ENCODE results near the gene CORO2A. TPM values are rescaled to one million over a fixed set of nuclear protein-coding genes. Genes with fewer than 3 reads are reported as not detected.
"Not testable (repeated sequence)": the region's sequence is repeated elsewhere in the genome, so short reads cannot be mapped to it uniquely, and the experiment has no call there.

Gene CORO2A
- total RNA-seq, 2 experiments from 2014 or later = 6.0 to 6.5 TPM

DNA sequence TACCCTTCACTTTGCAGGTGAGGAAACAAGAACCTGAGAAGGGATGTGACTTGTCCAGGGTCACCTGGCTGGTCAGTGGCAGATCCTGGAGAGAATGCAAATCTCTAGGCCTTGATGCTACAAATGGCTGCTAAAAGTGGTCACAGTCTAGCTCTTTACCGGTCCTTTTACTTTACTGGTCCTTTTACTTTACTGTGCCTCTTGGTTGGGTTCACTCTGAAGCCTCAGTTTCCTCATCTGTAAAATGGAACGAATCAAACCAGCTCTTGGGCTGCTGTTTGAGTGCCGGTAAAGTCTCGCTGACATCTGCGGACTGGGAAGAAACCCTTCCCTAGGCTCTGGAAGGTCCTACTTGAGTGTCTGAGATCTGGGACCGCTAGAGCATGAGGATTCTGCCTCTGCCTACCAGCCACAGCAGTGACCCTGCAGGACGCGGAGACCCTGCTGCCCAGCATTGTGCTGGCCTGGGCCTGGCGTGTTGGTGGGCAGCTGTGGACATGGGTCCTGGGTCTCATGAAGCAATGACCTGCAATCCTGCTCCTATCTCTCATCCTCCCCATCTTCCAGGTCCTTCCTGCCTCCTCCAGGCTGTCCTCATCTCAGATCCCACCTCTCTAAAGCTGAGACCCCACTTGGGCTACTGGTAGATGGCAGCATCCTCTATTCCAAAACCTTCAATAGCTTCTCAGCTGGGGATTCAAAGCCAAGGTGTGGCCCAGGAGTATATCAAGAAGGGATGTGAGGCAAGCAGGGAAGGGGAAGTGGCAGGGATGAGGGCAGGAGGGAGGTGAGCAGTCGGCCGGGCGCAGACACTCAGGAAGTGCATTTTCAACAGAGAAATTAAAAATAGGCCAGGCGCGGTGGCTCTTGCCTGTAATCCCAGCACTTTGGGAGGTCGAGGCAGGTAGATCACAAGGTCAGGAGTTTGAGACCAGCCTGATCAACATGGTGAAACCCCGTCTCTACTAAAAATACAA is 13.3 kb downstream of the CORO2A start:
- ChIA-PET POLR2A (no interaction called here), CTCF (interaction anchor here (0.8 to 1.5 kb wide), 2 partner anchors 11 to 13 kb away, joined by 3 read pairs; partner anchors contain the start of gene CORO2A)

- ChIA-PET POLR2A (no interaction called here), CTCF (interaction anchor here (0.9 kb wide), 1 partner anchor 29 kb away, joined by 5 read pairs; no protein-coding TSS in a partner anchor)
Observed at GRCh38 chr9:98176391-98177259, 15.8 kb downstream of the CORO2A start.

DNA sequence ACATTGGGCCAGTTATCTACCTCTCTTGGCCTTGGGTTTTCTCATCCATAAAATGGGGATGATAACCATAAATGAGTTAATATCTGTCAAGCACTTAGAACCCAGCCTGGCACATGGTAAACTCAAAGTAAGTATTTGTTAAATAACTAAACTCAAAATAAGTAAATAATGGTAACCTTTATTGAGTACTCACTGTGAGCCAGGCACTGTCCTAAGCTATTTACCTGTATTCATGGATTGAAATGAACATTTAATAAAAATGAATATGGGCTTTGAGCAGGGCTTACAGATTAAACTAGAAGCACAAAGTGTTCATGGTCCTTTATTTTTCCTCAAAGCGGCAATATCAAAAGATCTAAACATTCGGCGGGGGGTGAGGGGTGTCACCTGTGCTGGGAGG is 16.7 kb downstream of the CORO2A start:
- POLR2A ChIA-PET = no interaction called here
- CTCF ChIA-PET = no interaction called here

DNA sequence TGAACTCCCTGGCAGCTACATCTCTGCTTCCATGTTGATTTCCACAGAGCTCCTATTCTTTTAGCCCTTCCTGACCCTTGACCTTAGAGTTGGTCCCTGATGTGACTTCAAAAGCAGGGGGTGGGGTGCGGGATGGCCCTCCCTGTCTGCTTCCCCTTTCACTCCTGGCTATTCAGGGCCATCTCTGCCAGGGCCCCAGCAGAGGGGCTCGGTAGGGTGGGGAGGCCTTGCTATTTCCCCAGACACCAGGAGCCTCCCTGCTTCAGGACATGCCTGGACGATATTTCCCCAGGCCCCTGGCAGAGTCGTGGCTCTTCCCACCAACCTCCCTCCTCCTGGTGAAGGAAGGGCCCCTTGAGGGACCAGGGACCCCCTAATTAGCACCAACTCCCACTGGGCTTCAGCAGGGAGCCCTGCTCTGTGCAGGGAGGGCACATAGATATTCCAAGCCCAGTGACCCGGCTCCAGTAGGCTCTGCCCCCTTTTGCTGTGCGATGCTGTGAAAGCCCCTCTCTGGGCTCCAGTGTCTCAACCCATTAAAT is 17.3 kb downstream of the CORO2A start:
- POLR2A ChIA-PET = no interaction called here
- CTCF ChIA-PET = no interaction called here

DNA sequence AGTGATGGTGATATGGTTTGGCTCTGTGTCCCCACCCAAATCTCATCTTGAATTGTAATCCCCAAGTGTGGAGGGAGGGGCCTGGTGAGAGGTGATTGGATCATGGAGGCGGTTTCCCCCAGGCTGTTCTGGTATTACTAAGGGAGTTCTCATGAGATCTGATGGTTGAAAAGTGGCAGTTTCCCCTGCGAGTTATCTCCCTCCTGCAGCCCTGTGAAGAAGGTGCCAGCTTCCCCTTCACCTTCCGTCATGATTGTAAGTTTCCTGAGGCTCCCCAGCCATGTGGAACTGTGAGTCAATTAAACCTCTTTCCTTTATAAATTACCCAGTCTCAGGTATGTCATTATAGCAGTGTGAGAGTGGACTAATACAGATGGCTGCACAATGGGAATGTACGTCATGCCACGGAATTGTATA is 17.9 kb downstream of the CORO2A start:
- POLR2A ChIA-PET, CTCF ChIA-PET: not testable (repeated sequence)

DNA sequence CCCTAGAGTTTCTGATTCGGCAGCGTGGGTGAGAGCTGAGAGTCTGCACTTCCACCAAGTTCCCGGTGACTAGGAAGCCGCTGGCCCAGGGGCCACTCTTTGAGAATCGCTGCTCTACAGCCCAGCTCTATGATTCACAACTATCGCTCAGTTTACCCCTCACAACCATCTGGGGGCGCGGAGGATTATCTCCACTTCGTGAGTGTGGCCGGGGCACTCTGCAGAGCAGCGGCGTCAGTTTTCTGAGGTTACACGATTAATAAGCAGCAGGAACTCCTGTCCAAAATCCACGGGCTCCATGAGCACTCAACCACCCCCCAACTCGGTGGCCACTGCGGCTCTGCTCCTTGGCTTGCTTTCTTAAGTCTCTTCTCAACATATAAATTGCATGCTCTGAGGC is 19.3 kb downstream of the CORO2A start:
- POLR2A ChIA-PET = no interaction called here
- CTCF ChIA-PET = no interaction called here

GRCh38 chr9:98172604-98173003 is 19.8 kb downstream of the CORO2A start:
- POLR2A ChIA-PET = no interaction called here

DNA sequence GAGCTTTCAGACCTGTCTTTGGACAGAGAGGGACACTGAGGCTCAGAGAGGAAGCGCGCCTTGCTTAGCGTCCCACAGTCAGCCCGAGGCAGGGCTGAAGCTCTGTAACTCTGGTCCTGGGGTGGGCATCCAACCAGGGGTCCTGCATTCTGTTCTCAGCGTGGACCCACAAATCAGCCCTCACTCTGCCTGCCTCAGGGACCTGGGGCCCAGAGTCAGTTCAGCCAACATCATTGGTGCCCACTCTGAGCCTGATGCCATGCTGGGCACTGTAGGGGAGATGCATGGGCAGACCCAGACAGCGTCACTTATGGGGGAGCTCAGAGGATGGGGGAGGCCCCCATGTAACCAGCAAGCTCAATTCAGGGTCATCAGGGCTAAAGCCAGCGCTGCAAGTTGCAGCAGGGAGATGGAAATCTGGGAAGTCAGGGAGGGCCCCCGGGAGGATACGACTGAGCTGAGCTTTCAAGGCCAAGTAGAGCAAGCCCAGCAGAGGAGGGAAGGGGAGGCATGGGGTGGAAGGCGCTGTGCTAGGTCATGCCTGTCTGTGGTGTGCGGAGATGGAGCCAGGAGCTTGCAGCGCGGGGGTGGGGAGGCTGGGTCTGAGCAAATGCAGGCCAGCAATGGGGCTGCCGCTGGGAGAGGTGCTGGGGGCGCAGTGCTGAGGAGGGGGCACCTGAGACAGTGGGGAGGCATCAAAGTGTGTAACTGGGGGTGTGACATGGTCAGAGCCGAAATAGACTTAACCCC is 21.1 kb downstream of the CORO2A start:
- POLR2A ChIA-PET = no interaction called here
- CTCF ChIA-PET = interaction anchor here (0.6 kb wide), 1 partner anchor 16 kb away, joined by 3 read pairs; no protein-coding TSS in a partner anchor

More at GRCh38 chr9:98172604-98173003, 19.8 kb downstream of the CORO2A start:
- CTCF ChIA-PET = no interaction called here

- ChIA-PET CTCF (no interaction called here), POLR2A (no interaction called here)
Observed at GRCh38 chr9:98168941-98169488, 23.4 kb downstream of the CORO2A start.

GRCh38 chr9:98168153-98168780 is 24.2 kb downstream of the CORO2A start:
- POLR2A ChIA-PET = no interaction called here
- CTCF ChIA-PET = no interaction called here

GRCh38 chr9:98164912-98165311 is 27.5 kb downstream of the CORO2A start:
- ChIA-PET POLR2A (no interaction called here), CTCF (no interaction called here)

DNA sequence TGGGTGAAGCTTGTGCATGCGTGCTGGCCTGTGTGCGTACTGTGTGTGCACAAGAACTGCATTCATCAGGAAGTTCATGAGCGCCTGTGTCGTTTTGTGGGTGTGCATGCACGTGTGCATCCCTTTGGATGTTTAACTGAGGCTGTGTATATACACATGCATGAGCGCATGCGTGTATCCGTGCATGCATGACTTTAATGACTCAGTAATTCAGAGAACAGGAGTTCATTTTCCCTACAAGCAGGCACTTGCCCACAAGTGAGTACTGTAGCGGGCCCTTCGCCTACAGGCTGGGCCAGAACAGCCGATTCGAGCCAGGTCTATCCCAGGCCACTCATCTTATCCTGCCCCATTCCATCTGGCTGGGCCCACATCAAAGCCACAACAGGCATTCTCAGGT is 29.8 kb downstream of the CORO2A start:
- CTCF ChIA-PET = no interaction called here
- POLR2A ChIA-PET = no interaction called here

- CTCF ChIA-PET = no interaction called here
Observed at GRCh38 chr9:98161851-98162250, 30.6 kb downstream of the CORO2A start.

DNA sequence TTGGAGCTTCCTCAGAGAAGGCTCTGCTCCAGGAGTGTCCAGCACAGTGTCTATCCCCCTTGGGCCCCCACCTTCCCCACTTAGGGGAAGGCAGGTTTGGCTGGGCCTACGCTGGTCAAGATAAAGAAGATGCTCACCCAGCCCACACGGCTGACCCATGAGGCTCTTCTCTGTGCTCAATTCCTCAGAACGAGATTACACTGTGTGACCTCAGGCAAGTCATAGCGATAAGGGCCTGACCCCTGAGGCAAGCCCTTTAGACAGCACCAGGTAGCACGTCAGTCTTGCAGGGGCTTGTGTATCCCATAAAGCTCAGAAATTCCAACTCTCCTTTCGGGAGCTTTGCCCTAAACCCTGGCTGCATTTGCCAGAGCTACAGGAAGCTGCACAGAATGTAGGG is 32.6 kb downstream of the CORO2A start:
- CTCF ChIA-PET = interaction anchor here (1.0 to 1.4 kb wide), 2 partner anchors 12 to 42 kb away, joined by 3 read pairs; no protein-coding TSS in a partner anchor
- POLR2A ChIA-PET = no interaction called here

More at GRCh38 chr9:98161851-98162250, 30.6 kb downstream of the CORO2A start:
- POLR2A ChIA-PET = interaction anchor here (0.5 kb wide), 1 partner anchor 55 kb away, joined by 8 read pairs; no protein-coding TSS in a partner anchor

DNA sequence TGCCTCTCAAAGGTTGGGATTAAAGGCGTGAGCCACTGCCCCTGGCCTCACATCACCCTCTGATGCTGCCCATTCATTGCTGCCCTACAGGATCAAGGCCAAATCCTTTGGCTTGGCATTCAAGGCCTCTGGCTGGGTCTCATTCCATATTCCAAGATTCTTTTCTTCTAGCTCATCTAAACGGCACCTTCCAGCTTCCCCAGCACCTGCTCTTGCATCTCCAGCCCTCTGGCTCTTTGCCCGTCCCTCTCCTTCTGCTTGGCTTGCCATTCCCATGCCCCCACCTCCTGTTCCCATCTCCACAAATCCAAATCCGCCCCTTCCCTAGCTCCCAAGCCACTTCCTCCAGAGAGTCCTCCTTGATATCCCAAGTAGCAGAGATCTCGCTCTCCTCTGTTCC is 33.1 kb downstream of the CORO2A start:
- ChIA-PET POLR2A (interaction anchor here (0.7 kb wide), 1 partner anchor 29 kb away, joined by 7 read pairs; no protein-coding TSS in a partner anchor), CTCF (interaction anchor here (1.0 to 1.4 kb wide), 2 partner anchors 11 to 41 kb away, joined by 3 read pairs; no protein-coding TSS in a partner anchor)

DNA sequence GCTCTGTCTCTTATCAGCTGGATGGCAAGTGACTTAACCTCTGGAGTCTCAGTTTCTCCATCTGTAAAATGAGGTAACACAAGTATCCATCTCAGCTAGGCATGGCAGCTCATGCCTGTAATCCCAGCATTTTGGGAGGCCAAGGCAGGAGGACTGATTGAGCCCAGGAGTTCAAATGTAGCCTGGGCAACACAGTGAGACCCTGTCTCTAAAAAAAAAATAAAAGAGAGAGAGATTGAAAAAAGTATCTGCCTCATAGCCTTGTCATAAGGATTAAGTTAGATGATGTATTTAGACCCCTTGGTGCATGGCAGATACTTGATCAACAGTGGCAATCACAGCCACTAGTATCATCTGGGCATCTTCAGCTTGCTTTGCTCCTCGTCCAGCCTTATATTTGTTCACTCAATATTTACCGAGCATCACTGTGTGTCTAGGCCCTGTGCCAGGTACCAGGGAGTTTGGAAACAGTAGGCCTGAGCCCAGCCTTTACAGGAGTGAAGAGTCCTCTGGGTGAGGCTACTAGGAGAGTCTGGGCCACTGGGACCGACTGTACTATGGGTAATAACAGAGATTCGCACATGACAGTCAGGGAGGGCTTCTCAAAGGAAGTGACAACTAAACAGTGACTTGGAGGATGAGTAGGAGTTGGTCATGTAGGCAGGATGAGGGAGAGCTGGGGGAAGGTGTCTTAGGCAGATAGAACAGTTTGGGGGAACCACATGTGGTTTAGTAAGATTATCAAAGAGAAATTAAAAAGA is 34.2 kb downstream of the CORO2A start:
- POLR2A ChIA-PET = no interaction called here
- CTCF ChIA-PET = no interaction called here

- ChIA-PET POLR2A (no interaction called here), CTCF (interaction anchor here (0.6 kb wide), 2 partner anchors 20 to 100 kb away, joined by 3 read pairs; no protein-coding TSS in a partner anchor)
Observed at GRCh38 chr9:98157372-98157771, 35.1 kb downstream of the CORO2A start.

DNA sequence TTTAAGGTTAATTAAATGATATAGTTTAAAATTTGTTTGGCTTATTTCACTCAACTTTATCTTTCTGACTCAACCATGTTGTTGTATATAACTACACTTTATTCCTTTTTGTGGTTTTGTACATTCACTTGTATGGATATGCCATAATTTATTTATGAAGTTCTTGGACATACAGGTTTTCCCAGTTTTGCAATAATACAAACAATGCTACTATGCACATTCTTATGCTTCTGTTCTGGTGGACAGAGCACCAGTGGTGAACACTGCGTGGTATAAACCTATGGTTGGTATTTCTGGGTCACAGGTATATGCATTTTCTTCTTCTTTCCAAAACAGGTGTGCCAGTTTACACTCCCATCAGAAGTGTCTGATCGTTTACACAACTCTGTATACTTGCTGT is 37.8 kb downstream of the CORO2A start:
- CTCF ChIA-PET = no interaction called here
- POLR2A ChIA-PET = no interaction called here
